HEK293 (cell line): ENCODE measurements around the gene CNTNAP5.

Experiments
- CTCF ChIP-seq: fragments of 450-650 bp; formaldehyde crosslinking; IDR thresholded peaks from 2 replicates; pipeline ENCODE4 v1.5.1; 2016; ENCODE audit warnings: missing biosample characterization, missing genetic modification characterization
- KLF17 ChIP-seq: fragments of 450-650 bp; formaldehyde crosslinking; IDR thresholded peaks from 2 replicates; pipeline ENCODE4 v1.5.1; 2016; ENCODE audit warnings: missing biosample characterization, missing genetic modification characterization
- KLF8 ChIP-seq: fragments of 450-650 bp; formaldehyde crosslinking; IDR thresholded peaks from 2 replicates; pipeline ENCODE4 v1.5.1; 2016; ENCODE audit warnings: missing biosample characterization, missing genetic modification characterization
- SP7 ChIP-seq: fragments of 450-650 bp; formaldehyde crosslinking; IDR thresholded peaks from 2 replicates; pipeline ENCODE4 v1.5.1; 2016; ENCODE audit warnings: missing biosample characterization, missing genetic modification characterization
- ZNF132 ChIP-seq: fragments of 450-650 bp; formaldehyde crosslinking; IDR thresholded peaks from 2 replicates; pipeline ENCODE4 v1.5.1; 2017; ENCODE audit warnings: missing biosample characterization, missing genetic modification characterization, borderline replicate concordance
- ZNF23 ChIP-seq: fragments of 450-650 bp; formaldehyde crosslinking; IDR thresholded peaks from 2 replicates; pipeline ENCODE4 v1.5.1; 2016; ENCODE audit warnings: missing biosample characterization, missing genetic modification characterization, borderline replicate concordance
- ZNF24 ChIP-seq: fragments of 450-650 bp; formaldehyde crosslinking; IDR thresholded peaks from 2 replicates; pipeline ENCODE4 v1.5.1; 2016; ENCODE audit warnings: missing biosample characterization, missing genetic modification characterization
- ZNF707 ChIP-seq: fragments of 450-650 bp; formaldehyde crosslinking; IDR thresholded peaks from 2 replicates; pipeline ENCODE4 v1.5.1; 2016; ENCODE audit warnings: missing biosample characterization, missing genetic modification characterization

- TF ChIP-seq ZNF707 (no peak), ZNF24 (no peak), CTCF (tag by site-specific recombination) (no peak), SP7 (tag by site-specific recombination) (no peak), KLF8 (tag by site-specific recombination) (no peak), ZNF23 (no peak), ZNF132 (tag by site-specific recombination) (no peak), KLF17 (no peak)
Observed at GRCh38 chr2:124283096-124283495, 258.0 kb downstream of the CNTNAP5 start.
